ENCODE data around the gene RHOD. TPM values are rescaled to one million over a fixed set of nuclear protein-coding genes. Genes with fewer than 3 reads are reported as not detected.

The RHOD gene
- total RNA-seq, 1 experiment from 2014 or later: 33.5 TPM

DNA sequence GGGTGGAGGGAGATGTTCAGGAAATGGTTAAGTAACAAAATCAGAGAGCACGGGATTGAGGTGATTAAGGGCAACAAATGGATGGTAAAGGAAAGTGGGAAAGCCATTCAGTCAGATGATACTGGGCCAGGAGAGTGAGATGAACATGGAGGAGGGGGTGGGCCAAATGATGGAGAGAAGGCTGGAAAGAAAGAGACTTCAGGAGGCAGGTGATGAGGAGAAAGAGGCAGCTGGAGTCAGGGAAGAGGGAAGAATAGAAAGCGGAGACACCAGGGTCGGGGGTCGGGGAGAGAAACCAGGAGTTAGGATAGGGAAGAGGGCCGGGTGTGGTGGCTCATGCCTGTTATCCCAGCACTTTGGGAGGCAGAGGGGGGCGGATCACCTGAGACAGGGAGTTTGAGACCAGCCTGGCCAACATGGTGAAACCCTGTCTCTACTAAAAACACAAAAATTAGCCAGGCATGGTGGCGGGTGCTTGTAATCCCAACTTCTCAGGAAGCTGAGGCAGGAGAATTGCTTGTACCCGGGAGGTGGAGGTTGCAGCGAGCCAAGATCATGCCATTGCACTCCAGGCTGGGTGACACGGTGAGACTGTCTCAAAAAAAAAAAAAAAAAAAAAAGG lies 57.7 kb downstream of the RHOD start:
- H3K27ac ChIP-seq (ENCODE audit: low read length): no peak overlapping the region
- intact Hi-C loops (cut with micrococcal nuclease; ENCODE audit: unreplicated experiment): no loop called here
- H3K4me3 ChIP-seq (ENCODE audit: low read depth in 2 of 2, low read length in 2 of 2): no peak overlapping the region
- no peaks in the 10 kb centered on the region for H3K36me3 ChIP-seq (ENCODE audit: control insufficient read depth, insufficient read depth, low read length)
- POLR2A ChIA-PET: no interaction called here
- ATAC-seq: no peak
- H3K4me1 ChIP-seq (ENCODE audit: control insufficient read depth, insufficient read depth, low read length): peaks cover 9% of the 10 kb centered on the region
- TF ChIP-seq, protein P1, sequence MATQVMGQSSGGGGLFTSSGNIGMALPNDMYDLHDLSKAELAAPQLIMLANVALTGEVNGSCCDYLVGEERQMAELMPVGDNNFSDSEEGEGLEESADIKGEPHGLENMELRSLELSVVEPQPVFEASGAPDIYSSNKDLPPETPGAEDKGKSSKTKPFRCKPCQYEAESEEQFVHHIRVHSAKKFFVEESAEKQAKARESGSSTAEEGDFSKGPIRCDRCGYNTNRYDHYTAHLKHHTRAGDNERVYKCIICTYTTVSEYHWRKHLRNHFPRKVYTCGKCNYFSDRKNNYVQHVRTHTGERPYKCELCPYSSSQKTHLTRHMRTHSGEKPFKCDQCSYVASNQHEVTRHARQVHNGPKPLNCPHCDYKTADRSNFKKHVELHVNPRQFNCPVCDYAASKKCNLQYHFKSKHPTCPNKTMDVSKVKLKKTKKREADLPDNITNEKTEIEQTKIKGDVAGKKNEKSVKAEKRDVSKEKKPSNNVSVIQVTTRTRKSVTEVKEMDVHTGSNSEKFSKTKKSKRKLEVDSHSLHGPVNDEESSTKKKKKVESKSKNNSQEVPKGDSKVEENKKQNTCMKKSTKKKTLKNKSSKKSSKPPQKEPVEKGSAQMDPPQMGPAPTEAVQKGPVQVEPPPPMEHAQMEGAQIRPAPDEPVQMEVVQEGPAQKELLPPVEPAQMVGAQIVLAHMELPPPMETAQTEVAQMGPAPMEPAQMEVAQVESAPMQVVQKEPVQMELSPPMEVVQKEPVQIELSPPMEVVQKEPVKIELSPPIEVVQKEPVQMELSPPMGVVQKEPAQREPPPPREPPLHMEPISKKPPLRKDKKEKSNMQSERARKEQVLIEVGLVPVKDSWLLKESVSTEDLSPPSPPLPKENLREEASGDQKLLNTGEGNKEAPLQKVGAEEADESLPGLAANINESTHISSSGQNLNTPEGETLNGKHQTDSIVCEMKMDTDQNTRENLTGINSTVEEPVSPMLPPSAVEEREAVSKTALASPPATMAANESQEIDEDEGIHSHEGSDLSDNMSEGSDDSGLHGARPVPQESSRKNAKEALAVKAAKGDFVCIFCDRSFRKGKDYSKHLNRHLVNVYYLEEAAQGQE (IDR thresholded peaks at IDR 0.05; ENCODE audit: insufficient read depth in 1 of 2, low read depth in 2 of 2, low read length in 1 of 2): no peak
- TF ChIP-seq SIN3A (IDR thresholded peaks at IDR 0.05; ENCODE audit: borderline replicate concordance, insufficient read depth, low read depth, low read length) (no peak), TCF7L2 (IDR thresholded peaks at IDR 0.05; ENCODE audit: low read depth, low read length) (no peak), POLR2AphosphoS5 (IDR thresholded peaks at IDR 0.05; ENCODE audit: low read depth, low read length) (no peak)
- TF ChIP-seq, protein P2, sequence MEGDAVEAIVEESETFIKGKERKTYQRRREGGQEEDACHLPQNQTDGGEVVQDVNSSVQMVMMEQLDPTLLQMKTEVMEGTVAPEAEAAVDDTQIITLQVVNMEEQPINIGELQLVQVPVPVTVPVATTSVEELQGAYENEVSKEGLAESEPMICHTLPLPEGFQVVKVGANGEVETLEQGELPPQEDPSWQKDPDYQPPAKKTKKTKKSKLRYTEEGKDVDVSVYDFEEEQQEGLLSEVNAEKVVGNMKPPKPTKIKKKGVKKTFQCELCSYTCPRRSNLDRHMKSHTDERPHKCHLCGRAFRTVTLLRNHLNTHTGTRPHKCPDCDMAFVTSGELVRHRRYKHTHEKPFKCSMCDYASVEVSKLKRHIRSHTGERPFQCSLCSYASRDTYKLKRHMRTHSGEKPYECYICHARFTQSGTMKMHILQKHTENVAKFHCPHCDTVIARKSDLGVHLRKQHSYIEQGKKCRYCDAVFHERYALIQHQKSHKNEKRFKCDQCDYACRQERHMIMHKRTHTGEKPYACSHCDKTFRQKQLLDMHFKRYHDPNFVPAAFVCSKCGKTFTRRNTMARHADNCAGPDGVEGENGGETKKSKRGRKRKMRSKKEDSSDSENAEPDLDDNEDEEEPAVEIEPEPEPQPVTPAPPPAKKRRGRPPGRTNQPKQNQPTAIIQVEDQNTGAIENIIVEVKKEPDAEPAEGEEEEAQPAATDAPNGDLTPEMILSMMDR (IDR thresholded peaks at IDR 0.05): no peak
- H3K9me3 ChIP-seq (ENCODE audit: control insufficient read depth, insufficient read depth, low read depth, low read length): no peaks in the 10 kb centered on the region
- no peak for DNase-seq (ENCODE audit: low read depth, low spot score)
- in situ Hi-C loops (cut with HindIII; ENCODE audit: low pct_unique_long_range_greater_than_20kb, low sequenced_read_pairs): no loop called here
- CTCF ChIA-PET: no interaction called here
- no TSS peak for BruUV-seq (replicated peaks)
- no peaks in the 10 kb centered on the region for H3K27me3 ChIP-seq (ENCODE audit: control insufficient read depth, insufficient read depth, low read length)

DNA sequence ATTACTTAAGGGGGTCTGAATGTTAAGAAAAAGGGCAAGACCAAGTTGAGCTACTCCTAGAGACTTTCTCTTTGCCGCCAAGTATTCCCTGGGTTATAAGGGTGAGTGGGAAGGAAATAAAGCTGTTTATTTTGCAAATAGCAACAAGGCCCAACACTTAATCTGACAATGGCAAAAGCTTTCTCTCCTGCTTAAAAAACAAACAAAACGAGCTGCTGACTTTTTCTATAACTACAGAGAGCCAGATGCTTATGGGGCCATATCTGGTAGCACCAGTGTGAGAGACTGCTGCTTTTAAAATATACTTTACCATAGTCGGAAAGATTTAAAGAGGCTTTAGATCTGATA lies 60.1 kb downstream of the RHOD start:
- ChIA-PET POLR2A (no interaction called here), CTCF (no interaction called here)
- in situ Hi-C loops (cut with HindIII; ENCODE audit: low pct_unique_long_range_greater_than_20kb, low sequenced_read_pairs) (no loop called here), intact Hi-C loops (cut with micrococcal nuclease; ENCODE audit: unreplicated experiment) (no loop called here)
- peaks cover 5% of the 10 kb centered on the region; the same call in 1 of the 2 replicates for H3K36me3 ChIP-seq (ENCODE audit: control insufficient read depth, insufficient read depth, low read length)
- peaks cover 12% of the 10 kb centered on the region for H3K4me1 ChIP-seq (ENCODE audit: control insufficient read depth, insufficient read depth, low read length)
- H3K4me3 ChIP-seq (ENCODE audit: low read depth in 2 of 2, low read length in 2 of 2): no peak overlapping the region
- no peaks in the 10 kb centered on the region for H3K27me3 ChIP-seq (ENCODE audit: control insufficient read depth, insufficient read depth, low read length)
- no TSS peak for BruUV-seq (replicated peaks)
- no peaks in the 10 kb centered on the region for H3K9me3 ChIP-seq (ENCODE audit: control insufficient read depth, insufficient read depth, low read depth, low read length)
- no peak for DNase-seq (ENCODE audit: low read depth, low spot score)
- peak overlapping the region; percentile 92 for H3K27ac ChIP-seq (ENCODE audit: low read length)
- ATAC-seq: no peak
- TF ChIP-seq TCF7L2 (IDR thresholded peaks at IDR 0.05; ENCODE audit: low read depth, low read length) (no peak), SIN3A (IDR thresholded peaks at IDR 0.05; ENCODE audit: borderline replicate concordance, insufficient read depth, low read depth, low read length) (no peak), POLR2AphosphoS5 (IDR thresholded peaks at IDR 0.05; ENCODE audit: low read depth, low read length) (no peak)
- TF ChIP-seq, protein P2 (IDR thresholded peaks at IDR 0.05): no peak
- TF ChIP-seq, protein P1 (IDR thresholded peaks at IDR 0.05; ENCODE audit: insufficient read depth in 1 of 2, low read depth in 2 of 2, low read length in 1 of 2): no peak
